D721Med (cell line): ENCODE measurements around the gene COL24A1.

Experiments
- DNase-seq: peaks from one replicate; pipeline ENCODE4 v3.0.0; 2011; ENCODE audit warnings: low spot score; ENCODE audit not compliant: insufficient read length
- FAIRE-seq: peaks from 2 replicates; lab custom pipeline; 2011; peaks lifted over from hg19 to GRCh38; lab: Jason Lieb, UNC
- CTCF ChIP-seq: IDR thresholded peaks from 2 replicates; pipeline ENCODE4 v1.5.1; 2012; ENCODE audit warnings: mild to moderate bottlenecking, control low read depth; ENCODE audit not compliant: insufficient read depth; ENCODE audit errors: missing control alignments

COL24A1 gene

GRCh38 chr1:86035101-86035500 is 121.5 kb downstream of the COL24A1 start:
- no peak for FAIRE-seq

GRCh38 chr1:86030180-86030579 is 126.4 kb downstream of the COL24A1 start:
- FAIRE-seq (no peak), DNase-seq (no peak)
- no peak for TF ChIP-seq CTCF

More at GRCh38 chr1:86035101-86035500, 121.5 kb downstream of the COL24A1 start:
- TF ChIP-seq CTCF, result no peak
- no peak for DNase-seq

GRCh38 chr1:86018283-86018923 is 138.2 kb downstream of the COL24A1 start:
- TF ChIP-seq CTCF, result peak; percentile 69
- FAIRE-seq (peak; percentile 29), DNase-seq (peak; percentile 9)

- no peak for TF ChIP-seq CTCF
- DNase-seq (no peak), FAIRE-seq (peak; percentile 38)
Observed at GRCh38 chr1:86016076-86016759, 140.4 kb downstream of the COL24A1 start.

GRCh38 chr1:86015375-86015774 is 141.2 kb downstream of the COL24A1 start:
- no peak for FAIRE-seq
- no peak for TF ChIP-seq CTCF
- DNase-seq, result no peak

GRCh38 chr1:86000601-86001000 is 156.0 kb downstream of the COL24A1 start:
- TF ChIP-seq CTCF, result no peak
- no peak for DNase-seq
- no peak for FAIRE-seq
